Left forelimb (tissue), 1 donor: ENCODE data around the gene NOS1.

ENCODE experiments used
- DNase-seq: peaks from one replicate; pipeline ENCODE4 v3.0.0-alpha.2; 2018; ENCODE audit warnings: low spot score

NOS1 gene

GRCh38 chr12:117171499-117172162 is 189.8 kb downstream of the NOS1 start:
- no peak for DNase-seq

- DNase-seq: no peak
These were observed 191.9 kb downstream of the NOS1 start for GRCh38 chr12:117169548-117169947.

GRCh38 chr12:117168976-117169375 is 192.4 kb downstream of the NOS1 start:
- no peak for DNase-seq

GRCh38 chr12:117167769-117168168 is 193.7 kb downstream of the NOS1 start:
- DNase-seq: no peak

- no peak for DNase-seq
These were observed 195.3 kb downstream of the NOS1 start for GRCh38 chr12:117166107-117166506.

- DNase-seq: no peak
These were observed 196.1 kb downstream of the NOS1 start for GRCh38 chr12:117165342-117165741.

- no peak for DNase-seq
These were observed 198.8 kb downstream of the NOS1 start for GRCh38 chr12:117162633-117163032.

- DNase-seq: no peak
These were observed 199.3 kb downstream of the NOS1 start for GRCh38 chr12:117162167-117162539.

- no peak for DNase-seq
These were observed 199.8 kb downstream of the NOS1 start for GRCh38 chr12:117161460-117162166.

- DNase-seq: no peak
These were observed 201.8 kb downstream of the NOS1 start for GRCh38 chr12:117159674-117160073.

GRCh38 chr12:117158911-117159553 is 202.4 kb downstream of the NOS1 start:
- no peak for DNase-seq
